OCI-LY7 (cell line): ENCODE data around the gene GUCA1C.

ENCODE experiments used
- EZH2phosphoT487 ChIP-seq: fragments of 200-600 bp; sonication (generic); IDR thresholded peaks from 2 replicates; pipeline ENCODE4 v1.6.1; 2018; ENCODE audit warnings: low read depth, borderline replicate concordance, mild to moderate bottlenecking, mixed run types, antibody characterized with exemption, low read length, moderate library complexity, mixed read lengths
- TF ChIP-seq, protein P1 (sequence below): fragments of 200-600 bp; sonication (generic); conservative IDR thresholded peaks from 2 replicates; pipeline ENCODE4 v1.5.1; 2014; ENCODE audit warnings: mild to moderate bottlenecking, antibody characterized with exemption, low read length, moderate library complexity, mixed read lengths

DNA sequence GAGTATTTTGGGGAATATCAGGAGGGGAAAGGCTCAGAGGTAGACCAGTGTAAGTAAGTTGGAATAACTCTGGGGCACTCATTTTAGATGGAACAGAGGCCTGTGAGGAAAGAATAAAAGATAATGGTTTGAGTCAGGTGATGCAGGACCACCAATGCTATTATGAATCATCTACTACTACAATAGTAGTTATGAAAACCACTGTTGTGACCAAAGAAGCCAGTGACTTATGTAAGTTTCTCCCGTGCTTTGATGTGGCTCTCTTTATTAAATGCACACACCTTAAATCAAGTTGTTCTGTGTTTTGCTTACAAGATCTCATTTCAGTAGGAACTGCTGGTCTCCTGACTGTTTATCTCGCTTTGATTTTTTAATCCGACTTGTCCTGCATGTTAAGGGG is 13.1 kb upstream of the GUCA1C start:
- TF ChIP-seq, protein P1, sequence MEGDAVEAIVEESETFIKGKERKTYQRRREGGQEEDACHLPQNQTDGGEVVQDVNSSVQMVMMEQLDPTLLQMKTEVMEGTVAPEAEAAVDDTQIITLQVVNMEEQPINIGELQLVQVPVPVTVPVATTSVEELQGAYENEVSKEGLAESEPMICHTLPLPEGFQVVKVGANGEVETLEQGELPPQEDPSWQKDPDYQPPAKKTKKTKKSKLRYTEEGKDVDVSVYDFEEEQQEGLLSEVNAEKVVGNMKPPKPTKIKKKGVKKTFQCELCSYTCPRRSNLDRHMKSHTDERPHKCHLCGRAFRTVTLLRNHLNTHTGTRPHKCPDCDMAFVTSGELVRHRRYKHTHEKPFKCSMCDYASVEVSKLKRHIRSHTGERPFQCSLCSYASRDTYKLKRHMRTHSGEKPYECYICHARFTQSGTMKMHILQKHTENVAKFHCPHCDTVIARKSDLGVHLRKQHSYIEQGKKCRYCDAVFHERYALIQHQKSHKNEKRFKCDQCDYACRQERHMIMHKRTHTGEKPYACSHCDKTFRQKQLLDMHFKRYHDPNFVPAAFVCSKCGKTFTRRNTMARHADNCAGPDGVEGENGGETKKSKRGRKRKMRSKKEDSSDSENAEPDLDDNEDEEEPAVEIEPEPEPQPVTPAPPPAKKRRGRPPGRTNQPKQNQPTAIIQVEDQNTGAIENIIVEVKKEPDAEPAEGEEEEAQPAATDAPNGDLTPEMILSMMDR: no peak
- TF ChIP-seq EZH2phosphoT487: no peak
